GM23338 (cell line): ENCODE data around the gene PBOV1.

ENCODE experiments used
- EZH2 ChIP-seq: fragments of 200-600 bp; sonication (generic); IDR thresholded peaks from one replicate; pipeline ENCODE4 v1.8.0; 2017; ENCODE audit warnings: antibody characterized with exemption, mild to moderate bottlenecking, low read depth; ENCODE audit not compliant: unreplicated experiment
- POLR2AphosphoS5 ChIP-seq: IDR thresholded peaks from 2 replicates; pipeline ENCODE4 v1.6.1; 2016; ENCODE audit warnings: antibody characterized with exemption, low read depth
- TF ChIP-seq, protein P1 (sequence below), 2 experiments: fragments of 200-600 bp in 1 of 2; sonication (generic) in 1 of 2; conservative IDR thresholded peaks; 2 replicates each; pipeline versions ENCODE4 v1.5.1 to v1.6.1; 2016 to 2017; ENCODE audit warnings: antibody characterized with exemption in 2 of 2, low read depth in 2 of 2, mild to moderate bottlenecking in 2 of 2, moderate library complexity in 1 of 2

DNA sequence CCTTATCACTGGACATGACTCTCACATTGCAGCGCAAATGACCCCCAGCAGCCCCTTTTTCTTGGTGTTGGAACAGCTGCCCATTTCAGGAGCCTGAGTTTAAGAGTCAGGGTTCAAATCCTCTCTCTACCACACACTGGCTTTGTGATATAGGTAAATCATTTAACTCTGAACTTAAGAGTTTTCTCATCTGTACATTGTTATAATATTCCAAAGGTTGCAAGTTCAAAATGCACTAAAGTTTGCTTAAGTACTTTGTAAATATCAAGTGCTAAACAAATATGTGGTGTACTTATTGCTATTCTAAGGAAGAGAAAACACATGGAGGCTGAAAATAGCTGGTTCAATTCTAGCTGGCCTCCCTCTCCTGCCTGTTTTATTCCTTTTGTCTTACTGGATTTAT is 39.3 kb upstream of the PBOV1 start:
- TF ChIP-seq POLR2AphosphoS5 (no peak), EZH2 (no peak)
- TF ChIP-seq, protein P1, sequence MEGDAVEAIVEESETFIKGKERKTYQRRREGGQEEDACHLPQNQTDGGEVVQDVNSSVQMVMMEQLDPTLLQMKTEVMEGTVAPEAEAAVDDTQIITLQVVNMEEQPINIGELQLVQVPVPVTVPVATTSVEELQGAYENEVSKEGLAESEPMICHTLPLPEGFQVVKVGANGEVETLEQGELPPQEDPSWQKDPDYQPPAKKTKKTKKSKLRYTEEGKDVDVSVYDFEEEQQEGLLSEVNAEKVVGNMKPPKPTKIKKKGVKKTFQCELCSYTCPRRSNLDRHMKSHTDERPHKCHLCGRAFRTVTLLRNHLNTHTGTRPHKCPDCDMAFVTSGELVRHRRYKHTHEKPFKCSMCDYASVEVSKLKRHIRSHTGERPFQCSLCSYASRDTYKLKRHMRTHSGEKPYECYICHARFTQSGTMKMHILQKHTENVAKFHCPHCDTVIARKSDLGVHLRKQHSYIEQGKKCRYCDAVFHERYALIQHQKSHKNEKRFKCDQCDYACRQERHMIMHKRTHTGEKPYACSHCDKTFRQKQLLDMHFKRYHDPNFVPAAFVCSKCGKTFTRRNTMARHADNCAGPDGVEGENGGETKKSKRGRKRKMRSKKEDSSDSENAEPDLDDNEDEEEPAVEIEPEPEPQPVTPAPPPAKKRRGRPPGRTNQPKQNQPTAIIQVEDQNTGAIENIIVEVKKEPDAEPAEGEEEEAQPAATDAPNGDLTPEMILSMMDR (conservative IDR thresholded peaks at IDR 0.05; ENCODE audit: low read depth in 2 of 2) = no peak
